GM19328 (cell line): ENCODE measurements around the gene C19orf18.
"Not testable (repeated sequence)": the region's sequence is repeated elsewhere in the genome, so short reads cannot be mapped to it uniquely, and the experiment has no call there.

Source experiments
- ATAC-seq: cut with Tn5 transposase; IDR thresholded peaks from one replicate; pipeline ENCODE4 v1.9.1; 2021; ENCODE audit warnings: mild to moderate bottlenecking, moderate library complexity; ENCODE audit not compliant: unreplicated experiment

C19orf18 gene

GRCh38 chr19:57974434-57974833 is at the start of gene C19orf18:
Gene C19orf18 (minus strand): TSS chr19:57974534. CDS start chr19:57974432, 102 bp downstream.
- ATAC-seq, result no peak

GRCh38 chr19:58022283-58022660 is 47.9 kb upstream of the C19orf18 start:
- ATAC-seq, result no peak

GRCh38 chr19:58021541-58022282 is 47.4 kb upstream of the C19orf18 start:
- no peak for ATAC-seq

- no peak for ATAC-seq
Observed at GRCh38 chr19:58020129-58020528, 45.8 kb upstream of the C19orf18 start.

DNA sequence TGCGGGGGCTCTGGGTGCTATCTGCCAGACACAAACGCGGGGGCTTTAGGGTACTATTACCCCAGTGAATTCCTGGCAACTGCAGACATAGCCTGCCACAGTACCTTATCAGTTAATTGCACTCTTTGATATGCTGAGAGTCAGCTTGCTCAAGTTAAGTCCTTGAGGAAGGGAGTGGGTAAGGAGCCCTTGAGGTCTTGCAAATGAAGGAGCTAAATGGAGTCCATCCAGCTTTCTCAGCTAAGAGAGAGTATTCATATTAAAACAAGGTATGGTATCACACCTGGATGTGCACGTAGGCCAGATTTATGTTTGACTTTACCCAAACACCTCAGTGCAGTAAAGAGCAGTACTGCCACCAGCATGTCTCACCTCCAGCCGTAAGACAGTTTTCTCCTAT is 39.8 kb upstream of the C19orf18 start:
- no peak for ATAC-seq

DNA sequence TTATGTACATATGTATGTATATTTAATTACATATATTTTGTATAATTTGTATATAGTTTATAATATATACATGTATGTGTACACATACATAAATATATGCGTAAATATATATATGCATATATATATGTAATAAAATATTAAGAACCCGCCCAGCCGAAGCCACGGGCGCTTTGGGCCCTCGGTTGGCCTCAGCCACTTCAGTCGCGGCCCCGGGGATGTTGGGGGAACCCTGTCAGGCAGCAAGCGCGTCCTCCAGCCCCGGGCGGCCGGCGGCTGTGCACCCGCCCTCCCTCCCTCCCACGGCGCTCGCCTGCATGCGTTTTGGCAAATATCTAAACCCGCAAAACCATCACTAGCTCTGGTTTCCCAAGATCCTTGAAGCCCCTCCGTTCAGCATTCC is 36.2 kb upstream of the C19orf18 start:
- no peak for ATAC-seq

- ATAC-seq, result no peak
Observed at GRCh38 chr19:58009666-58010301, 35.5 kb upstream of the C19orf18 start.

DNA sequence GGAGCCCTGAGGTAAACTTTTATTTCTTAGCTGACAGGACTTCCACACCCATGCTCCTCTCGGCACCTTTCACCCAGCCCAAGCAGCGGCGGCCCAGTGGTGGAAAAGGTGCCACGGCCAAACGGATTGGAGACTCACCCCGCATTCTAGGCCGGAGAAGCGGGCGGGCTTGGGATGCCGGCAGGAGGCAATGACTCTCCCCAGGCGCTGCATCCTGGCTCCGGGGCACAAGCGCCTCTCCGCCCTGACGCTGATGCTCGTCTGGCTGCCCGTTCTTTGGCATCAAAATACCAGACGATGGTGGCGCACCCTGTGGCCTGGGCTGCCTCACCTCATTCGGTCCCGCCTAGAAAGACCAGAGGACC is 34.9 kb upstream of the C19orf18 start:
- no peak for ATAC-seq

- ATAC-seq, result not testable (repeated sequence)
Observed at GRCh38 chr19:58008877-58009276, 34.5 kb upstream of the C19orf18 start.

- ATAC-seq, result no peak
Observed at GRCh38 chr19:58007285-58007684, 33.0 kb upstream of the C19orf18 start.

- ATAC-seq, result no peak
Observed at GRCh38 chr19:58003174-58003828, 29.0 kb upstream of the C19orf18 start.

DNA sequence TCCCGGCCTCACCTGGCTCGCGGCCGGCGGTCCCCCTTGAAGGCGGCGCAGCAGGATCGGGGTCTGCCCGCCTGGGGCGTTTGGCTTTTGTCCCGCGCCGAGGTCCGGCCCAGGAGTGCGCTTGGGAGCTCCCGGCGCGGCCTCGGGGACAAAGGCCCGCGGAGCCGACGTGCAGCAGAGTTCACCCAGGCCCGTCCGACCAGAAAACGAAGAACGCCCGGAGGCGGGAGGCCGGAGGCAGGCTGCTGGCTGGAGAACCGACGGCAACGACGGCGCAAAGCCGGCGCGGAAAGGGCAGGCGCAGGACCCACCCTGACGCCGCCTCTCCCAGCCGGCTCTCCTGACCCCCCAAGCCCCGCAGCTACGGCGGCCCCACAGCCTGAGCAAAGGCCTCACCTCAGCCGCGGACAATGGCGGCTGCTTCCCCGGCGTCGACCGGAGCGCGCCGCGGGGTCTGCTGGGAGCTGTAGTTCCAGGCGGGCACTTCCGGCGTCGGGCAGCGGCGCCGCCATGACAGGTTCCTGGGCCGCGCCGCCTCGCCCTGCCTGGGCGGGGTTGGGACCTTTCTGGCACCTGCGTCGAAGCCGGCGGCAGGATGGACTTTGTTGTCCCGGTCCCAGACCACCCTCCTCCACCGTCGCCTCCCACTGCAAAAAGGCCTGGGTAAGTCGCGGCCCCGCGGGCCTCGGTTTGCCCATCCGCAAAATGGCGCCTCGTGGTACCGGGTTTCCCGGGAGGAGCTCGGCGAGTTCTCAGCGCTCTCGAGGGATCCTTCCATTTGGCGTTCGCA is 28.2 kb upstream of the C19orf18 start, which contains the start of gene ZNF606:
ZNF606 (minus strand) TSS at position 437 of the 790 bp plus-strand sequence. CDS start 1,501 bp downstream, outside the sequence.
- peak; percentile 91 for ATAC-seq

GRCh38 chr19:58001895-58002369 is 27.6 kb upstream of the C19orf18 start:
- no peak for ATAC-seq

GRCh38 chr19:58000677-58001076 is 26.3 kb upstream of the C19orf18 start:
- ATAC-seq, result no peak

DNA sequence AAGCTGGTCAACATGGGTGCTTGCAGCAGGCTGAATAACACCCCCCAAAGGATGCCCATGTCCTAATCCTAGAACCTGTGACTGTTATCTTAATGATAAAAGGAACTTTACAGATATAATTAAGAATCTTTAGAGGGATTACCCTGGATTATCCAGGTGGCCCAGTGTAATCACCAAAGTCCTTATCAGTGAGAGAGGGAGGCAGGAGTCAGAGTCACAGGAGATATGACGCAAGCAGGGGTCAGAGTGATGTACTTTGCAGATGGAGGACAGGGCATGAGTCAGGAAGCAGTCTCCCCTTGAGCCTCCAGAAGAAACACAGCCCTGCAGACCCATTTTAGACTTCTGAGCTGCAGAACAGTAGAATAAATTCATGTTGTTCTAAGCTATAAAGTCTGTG is 18.5 kb upstream of the C19orf18 start:
- no peak for ATAC-seq

- ATAC-seq, result no peak
Observed at GRCh38 chr19:57978586-57979289, 4.4 kb upstream of the C19orf18 start.

- no peak for ATAC-seq
Observed at GRCh38 chr19:57964761-57965160, 9.6 kb downstream of the C19orf18 start.

DNA sequence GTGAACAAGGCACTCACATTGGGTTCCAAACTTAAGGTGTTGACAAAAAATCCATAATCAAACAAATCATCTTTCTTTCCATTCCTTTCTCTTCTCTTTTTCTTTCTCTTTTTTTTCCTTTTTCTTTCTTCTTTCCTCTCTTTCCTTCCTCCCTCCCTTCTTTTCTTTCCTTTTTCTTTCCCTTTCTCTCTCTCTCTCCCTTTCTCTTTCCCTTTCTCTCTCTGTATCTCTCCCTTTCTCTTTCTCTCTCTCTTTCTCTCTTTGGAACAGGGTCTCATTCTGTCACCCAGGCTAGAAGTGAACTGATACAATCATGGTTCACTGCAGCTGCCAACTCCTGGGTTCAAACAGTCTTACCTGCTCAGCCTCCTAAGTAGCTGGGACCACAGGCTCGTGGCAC is 12.5 kb downstream of the C19orf18 start:
- no peak for ATAC-seq

DNA sequence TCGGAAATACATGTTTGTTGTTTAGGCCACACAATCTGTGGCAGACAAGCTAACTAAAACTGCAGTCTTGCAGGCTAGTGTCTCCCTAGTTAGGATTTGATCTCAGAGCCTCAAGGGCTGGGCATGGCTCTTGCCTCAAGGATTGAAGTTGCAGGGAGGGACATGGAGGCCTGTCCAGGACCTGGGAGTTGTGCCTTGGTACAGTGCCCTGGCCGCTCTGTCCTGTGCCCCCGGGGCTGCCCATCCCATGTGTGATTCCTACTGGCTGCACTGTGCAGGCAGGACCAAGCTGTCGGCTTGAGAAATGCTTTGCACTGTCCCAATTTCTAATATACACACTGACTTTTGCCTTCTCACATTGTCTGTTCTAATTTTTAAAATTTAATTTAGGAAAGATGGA is 19.3 kb downstream of the C19orf18 start:
- no peak for ATAC-seq

DNA sequence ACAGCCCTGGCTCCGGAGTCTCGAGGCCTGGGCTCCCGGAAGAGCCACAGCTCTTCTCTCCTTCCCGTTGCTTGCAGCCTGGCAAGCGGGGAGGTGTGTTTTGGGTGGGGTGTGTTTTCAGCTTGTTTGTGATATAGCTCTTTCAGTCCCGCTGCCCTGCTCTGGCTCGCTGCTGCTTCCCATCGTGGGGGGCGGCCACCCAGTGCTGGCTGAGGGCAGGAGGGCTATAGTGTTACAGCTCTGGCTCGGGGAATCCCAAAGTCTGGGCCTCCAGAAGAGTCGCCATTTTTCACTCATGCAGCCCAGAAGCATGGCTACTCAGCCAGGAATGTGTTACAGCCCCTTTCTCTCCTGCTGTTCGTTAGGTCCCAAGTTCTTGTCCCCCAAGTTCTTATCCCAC is 24.6 kb downstream of the C19orf18 start:
- no peak for ATAC-seq
